ENCODE data around the gene VPS13D. TPM values are rescaled to one million over a fixed set of nuclear protein-coding genes. Genes with fewer than 3 reads are reported as not detected.

Gene VPS13D
- polyA plus RNA-seq, 1 experiment, result 22.3 TPM

GRCh38 chr1:12507631-12508030 lies 277.8 kb downstream of the VPS13D start:
- TF ChIP-seq, protein P1, sequence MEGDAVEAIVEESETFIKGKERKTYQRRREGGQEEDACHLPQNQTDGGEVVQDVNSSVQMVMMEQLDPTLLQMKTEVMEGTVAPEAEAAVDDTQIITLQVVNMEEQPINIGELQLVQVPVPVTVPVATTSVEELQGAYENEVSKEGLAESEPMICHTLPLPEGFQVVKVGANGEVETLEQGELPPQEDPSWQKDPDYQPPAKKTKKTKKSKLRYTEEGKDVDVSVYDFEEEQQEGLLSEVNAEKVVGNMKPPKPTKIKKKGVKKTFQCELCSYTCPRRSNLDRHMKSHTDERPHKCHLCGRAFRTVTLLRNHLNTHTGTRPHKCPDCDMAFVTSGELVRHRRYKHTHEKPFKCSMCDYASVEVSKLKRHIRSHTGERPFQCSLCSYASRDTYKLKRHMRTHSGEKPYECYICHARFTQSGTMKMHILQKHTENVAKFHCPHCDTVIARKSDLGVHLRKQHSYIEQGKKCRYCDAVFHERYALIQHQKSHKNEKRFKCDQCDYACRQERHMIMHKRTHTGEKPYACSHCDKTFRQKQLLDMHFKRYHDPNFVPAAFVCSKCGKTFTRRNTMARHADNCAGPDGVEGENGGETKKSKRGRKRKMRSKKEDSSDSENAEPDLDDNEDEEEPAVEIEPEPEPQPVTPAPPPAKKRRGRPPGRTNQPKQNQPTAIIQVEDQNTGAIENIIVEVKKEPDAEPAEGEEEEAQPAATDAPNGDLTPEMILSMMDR (IDR thresholded peaks at IDR 0.05; ENCODE audit: insufficient read depth, low read depth, low read length), result no peak
- ChIA-PET POLR2A (no interaction called here), CTCF (no interaction called here)
- Histone ChIP-seq H3K4me3 (ENCODE audit: low read depth, low read length) (no peak overlapping the region), H3K27me3 (ENCODE audit: control insufficient read depth, insufficient read depth, low read length) (no peaks in the 10 kb centered on the region), H3K36me3 (ENCODE audit: control insufficient read depth, insufficient read depth, low read length) (peaks cover 11% of the 10 kb centered on the region; the same call in 1 of the 2 replicates)
- DNase-seq (ENCODE audit: low read depth), result no peak

GRCh38 chr1:12508849-12509248 lies 279.0 kb downstream of the VPS13D start:
- POLR2A ChIA-PET, result interaction anchor here (0.6 kb wide), 1 partner anchor 90 kb away, joined by 4 read pairs; no protein-coding TSS in a partner anchor
- DNase-seq (ENCODE audit: low read depth), result no peak
- Histone ChIP-seq H3K27me3 (ENCODE audit: control insufficient read depth, insufficient read depth, low read length) (no peaks in the 10 kb centered on the region), H3K36me3 (ENCODE audit: control insufficient read depth, insufficient read depth, low read length) (peaks cover 9% of the 10 kb centered on the region; the same call in 1 of the 2 replicates), H3K4me3 (ENCODE audit: low read depth, low read length) (no peak overlapping the region)
- CTCF ChIA-PET, result no interaction called here
- TF ChIP-seq, protein P1 (IDR thresholded peaks at IDR 0.05; ENCODE audit: insufficient read depth, low read depth, low read length), result no peak

DNA sequence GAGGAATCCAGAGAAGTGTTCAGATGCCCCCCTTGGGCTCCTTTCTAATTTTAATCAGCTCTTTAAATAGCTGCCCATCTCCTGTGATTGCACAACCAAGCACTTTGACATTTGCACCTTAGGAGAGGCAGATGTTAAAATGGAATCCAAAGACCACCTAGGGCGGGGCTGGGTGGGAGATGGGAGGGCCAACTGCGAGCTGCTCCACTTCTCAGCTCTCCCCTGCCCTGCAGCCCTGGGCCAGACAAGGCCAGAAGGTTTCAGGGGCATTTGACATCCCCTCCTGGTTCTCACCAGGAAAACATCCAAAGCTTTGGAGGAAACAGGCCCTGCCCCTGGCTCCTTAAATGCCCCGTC lies 281.3 kb downstream of the VPS13D start:
- DNase-seq (ENCODE audit: low read depth), result no peak
- ChIA-PET CTCF (interaction anchor here (1.5 kb wide), 1 partner anchor 9 kb away, joined by 8 read pairs; no protein-coding TSS in a partner anchor), POLR2A (no interaction called here)
- Histone ChIP-seq H3K27me3 (ENCODE audit: control insufficient read depth, insufficient read depth, low read length) (no peaks in the 10 kb centered on the region), H3K36me3 (ENCODE audit: control insufficient read depth, insufficient read depth, low read length) (peaks cover 7% of the 10 kb centered on the region; the same call in 1 of the 2 replicates), H3K4me3 (ENCODE audit: low read depth, low read length) (no peak overlapping the region)
- TF ChIP-seq, protein P1 (IDR thresholded peaks at IDR 0.05; ENCODE audit: insufficient read depth, low read depth, low read length), result no peak

- POLR2A ChIA-PET, result no interaction called here
- no peak for DNase-seq (ENCODE audit: low read depth)
These were observed 282.0 kb downstream of the VPS13D start for GRCh38 chr1:12511516-12512468.

DNA sequence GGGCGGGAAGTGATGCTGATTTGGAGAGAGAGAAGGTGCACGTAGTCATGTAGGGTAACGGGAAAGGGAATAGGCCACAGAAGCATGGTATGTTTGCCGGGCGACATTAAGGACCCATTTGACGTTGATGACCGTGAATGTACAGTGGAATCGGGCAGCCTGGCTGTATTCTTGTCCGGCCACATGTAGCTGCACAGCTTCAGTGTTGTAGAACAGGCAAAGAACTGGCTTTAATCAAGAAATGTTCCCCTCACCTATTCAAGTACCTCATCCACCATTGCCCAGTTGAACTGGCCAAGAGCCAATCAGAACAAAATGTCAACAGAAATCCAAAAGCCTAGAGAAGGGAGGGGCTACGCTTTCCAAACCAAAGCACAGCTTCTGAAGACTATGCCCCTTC lies 283.4 kb downstream of the VPS13D start:
- Histone ChIP-seq H3K4me3 (ENCODE audit: low read depth, low read length) (no peak overlapping the region), H3K27me3 (ENCODE audit: control insufficient read depth, insufficient read depth, low read length) (no peaks in the 10 kb centered on the region), H3K36me3 (ENCODE audit: control insufficient read depth, insufficient read depth, low read length) (peaks cover 3% of the 10 kb centered on the region; the same call in 1 of the 2 replicates)
- ChIA-PET POLR2A (no interaction called here), CTCF (interaction anchor here (0.9 kb wide), 1 partner anchor 9 kb away, joined by 3 read pairs; no protein-coding TSS in a partner anchor)
- TF ChIP-seq, protein P1 (IDR thresholded peaks at IDR 0.05; ENCODE audit: insufficient read depth, low read depth, low read length), result no peak
- DNase-seq (ENCODE audit: low read depth), result no peak

More at GRCh38 chr1:12511516-12512468, 282.0 kb downstream of the VPS13D start:
- TF ChIP-seq, protein P1 (IDR thresholded peaks at IDR 0.05; ENCODE audit: insufficient read depth, low read depth, low read length), result no peak
- CTCF ChIA-PET, result interaction anchor here (0.9 to 1.5 kb wide), 2 partner anchors 9 to 51 kb away, joined by 4 to 8 read pairs; no protein-coding TSS in a partner anchor
- peaks cover 7% of the 10 kb centered on the region; the same call in 1 of the 2 replicates for H3K36me3 ChIP-seq (ENCODE audit: control insufficient read depth, insufficient read depth, low read length)
- H3K4me3 ChIP-seq (ENCODE audit: low read depth, low read length), result no peak overlapping the region
- H3K27me3 ChIP-seq (ENCODE audit: control insufficient read depth, insufficient read depth, low read length), result no peaks in the 10 kb centered on the region
